ENCODE measurements around the gene SPINK1.

Gene SPINK1

DNA sequence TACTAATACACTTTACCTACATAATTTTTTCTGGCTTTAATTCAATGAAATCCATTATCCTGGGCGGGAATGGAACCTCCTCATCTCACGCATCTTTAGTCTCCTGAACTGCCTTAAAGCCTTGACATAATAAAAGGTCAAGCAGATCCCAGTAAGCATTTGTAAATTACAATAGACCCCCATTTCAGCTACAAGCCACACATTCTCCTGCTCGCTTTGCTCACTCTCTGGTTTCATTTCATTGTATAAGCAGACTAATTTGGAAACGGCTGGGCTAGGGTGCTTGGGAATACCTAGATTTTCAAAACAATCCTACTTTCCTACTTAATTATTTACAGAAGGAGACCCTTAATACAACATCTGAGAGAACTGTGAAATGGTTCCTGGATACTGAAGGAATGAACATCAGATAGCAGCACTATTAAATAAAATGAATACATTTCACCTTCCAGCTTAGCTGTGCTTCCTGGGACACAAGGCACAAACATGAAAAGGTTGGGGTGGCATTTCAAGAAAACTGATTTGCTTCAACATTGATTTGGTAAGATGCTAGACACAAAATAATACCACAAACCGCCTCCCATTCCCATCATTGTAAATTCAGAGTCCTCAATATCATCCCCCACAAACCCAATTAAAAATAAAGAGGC, 50.4 kb downstream of the SPINK1 start:
- Histone ChIP-seq H3K4me3 (ENCODE audit: low read length) (no peak overlapping the region), H3K36me3 (ENCODE audit: control insufficient read depth, insufficient read depth, low read length, severe bottlenecking) (no peaks in the 10 kb centered on the region), H3K27me3 (replicated peaks; ENCODE audit: control insufficient read depth, insufficient read depth, low read length) (peaks cover 7% of the 10 kb centered on the region), H3K9ac (ENCODE audit: low read length) (no peak overlapping the region), H3K9me3 (ENCODE audit: control insufficient read depth, low read length) (no peaks in the 10 kb centered on the region), H3K4me1 (ENCODE audit: control insufficient read depth, insufficient read depth, low read length) (no peaks in the 10 kb centered on the region)
- no peak for DNase-seq (ENCODE audit: low read depth)

DNA sequence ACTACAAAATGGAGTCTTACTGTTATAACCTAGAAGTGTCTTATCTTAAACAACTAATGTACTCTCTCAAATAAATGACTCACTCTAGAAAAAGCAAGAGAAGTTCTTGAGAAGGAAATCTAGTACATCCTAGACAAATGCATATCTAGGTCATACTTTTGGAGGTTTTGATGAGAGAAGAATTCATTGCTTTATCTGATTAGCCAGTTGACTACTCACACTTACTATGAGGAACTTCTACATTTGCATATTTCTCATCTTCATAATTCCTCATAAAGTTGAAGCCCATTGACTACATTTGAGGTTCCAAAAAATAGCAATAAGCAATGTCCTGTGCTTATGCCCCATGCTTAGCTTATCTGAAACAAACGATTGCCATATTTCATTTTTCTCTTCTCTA, 51.8 kb downstream of the SPINK1 start:
- H3K27me3 ChIP-seq (replicated peaks; ENCODE audit: control insufficient read depth, insufficient read depth, low read length), result peaks cover 6% of the 10 kb centered on the region
- no peaks in the 10 kb centered on the region for H3K4me1 ChIP-seq (ENCODE audit: control insufficient read depth, insufficient read depth, low read length)
- no peak overlapping the region for H3K9ac ChIP-seq (ENCODE audit: low read length)
- H3K4me3 ChIP-seq (ENCODE audit: low read length), result no peak overlapping the region
- no peak for DNase-seq (ENCODE audit: low read depth)
- no peaks in the 10 kb centered on the region for H3K36me3 ChIP-seq (ENCODE audit: control insufficient read depth, insufficient read depth, low read length, severe bottlenecking)
- H3K9me3 ChIP-seq (ENCODE audit: control insufficient read depth, low read length), result no peaks in the 10 kb centered on the region

DNA sequence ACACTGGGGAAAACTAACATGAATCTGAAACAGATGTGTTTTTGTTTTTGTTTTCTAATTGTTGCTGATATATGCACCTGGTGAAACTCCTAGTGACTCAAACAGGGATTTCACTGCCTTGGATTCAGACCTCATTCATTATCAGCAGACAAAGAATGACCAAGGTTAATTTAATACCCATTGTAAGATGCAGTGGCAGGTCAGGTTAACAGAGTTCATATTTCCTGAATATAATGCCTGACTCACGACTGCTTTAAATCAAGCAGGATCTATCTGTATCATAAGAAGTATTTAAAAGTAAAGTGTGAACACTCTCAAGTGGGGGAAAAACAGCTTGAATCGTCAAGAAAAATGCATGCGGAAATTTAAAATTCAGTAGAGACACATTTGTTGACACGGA, 54.5 kb downstream of the SPINK1 start:
- peaks cover 2% of the 10 kb centered on the region for H3K27me3 ChIP-seq (replicated peaks; ENCODE audit: control insufficient read depth, insufficient read depth, low read length)
- no peaks in the 10 kb centered on the region for H3K36me3 ChIP-seq (ENCODE audit: control insufficient read depth, insufficient read depth, low read length, severe bottlenecking)
- H3K9me3 ChIP-seq (ENCODE audit: control insufficient read depth, low read length), result no peaks in the 10 kb centered on the region
- H3K4me1 ChIP-seq (ENCODE audit: control insufficient read depth, insufficient read depth, low read length), result no peaks in the 10 kb centered on the region
- DNase-seq (ENCODE audit: low read depth), result no peak
- H3K9ac ChIP-seq (ENCODE audit: low read length), result no peak overlapping the region
- H3K4me3 ChIP-seq (ENCODE audit: low read length), result no peak overlapping the region

Data from adipocyte (in vitro differentiated cells).